ENCODE measurements around the gene FOXF1.

DNA sequence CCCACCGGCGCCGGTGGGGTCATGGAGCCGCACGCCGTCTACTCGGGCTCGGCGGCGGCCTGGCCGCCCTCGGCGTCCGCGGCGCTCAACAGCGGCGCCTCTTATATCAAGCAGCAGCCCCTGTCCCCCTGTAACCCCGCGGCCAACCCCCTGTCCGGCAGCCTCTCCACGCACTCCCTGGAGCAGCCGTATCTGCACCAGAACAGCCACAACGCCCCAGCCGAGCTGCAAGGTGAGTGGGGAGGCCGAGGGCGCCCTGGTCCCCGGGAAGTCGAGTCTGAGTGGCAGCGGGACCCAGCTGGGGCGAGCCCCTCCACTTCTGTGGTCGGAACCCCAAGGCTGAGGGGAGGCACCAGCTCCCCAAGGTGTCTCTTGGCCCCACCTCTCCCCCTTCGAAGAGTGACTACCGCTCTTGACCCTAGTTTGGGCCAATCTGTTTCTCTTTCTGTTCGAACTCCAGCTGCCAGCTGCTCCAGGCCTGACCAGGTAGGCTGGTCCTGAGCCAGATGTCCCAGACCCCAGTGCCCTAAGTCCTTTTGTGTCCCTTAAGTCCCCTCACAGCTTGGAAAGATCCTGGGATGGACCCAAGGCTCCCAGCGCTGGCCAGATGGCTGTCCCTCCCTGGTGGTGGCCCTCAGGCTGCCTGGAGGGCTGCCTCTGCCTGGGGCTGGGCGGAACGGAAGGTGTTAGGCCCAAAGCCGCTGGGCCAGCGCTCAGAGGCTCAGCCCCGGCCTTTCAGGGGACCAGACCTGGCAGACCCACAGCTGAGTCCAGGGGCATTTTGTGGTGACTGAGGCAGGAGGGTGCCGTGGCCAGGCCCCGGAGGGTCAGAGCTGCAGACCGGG is 1.2 kb downstream of the FOXF1 start:
- no peak for TF ChIP-seq POLR2A (IDR thresholded peaks at IDR 0.05)
- TF ChIP-seq, protein P1, sequence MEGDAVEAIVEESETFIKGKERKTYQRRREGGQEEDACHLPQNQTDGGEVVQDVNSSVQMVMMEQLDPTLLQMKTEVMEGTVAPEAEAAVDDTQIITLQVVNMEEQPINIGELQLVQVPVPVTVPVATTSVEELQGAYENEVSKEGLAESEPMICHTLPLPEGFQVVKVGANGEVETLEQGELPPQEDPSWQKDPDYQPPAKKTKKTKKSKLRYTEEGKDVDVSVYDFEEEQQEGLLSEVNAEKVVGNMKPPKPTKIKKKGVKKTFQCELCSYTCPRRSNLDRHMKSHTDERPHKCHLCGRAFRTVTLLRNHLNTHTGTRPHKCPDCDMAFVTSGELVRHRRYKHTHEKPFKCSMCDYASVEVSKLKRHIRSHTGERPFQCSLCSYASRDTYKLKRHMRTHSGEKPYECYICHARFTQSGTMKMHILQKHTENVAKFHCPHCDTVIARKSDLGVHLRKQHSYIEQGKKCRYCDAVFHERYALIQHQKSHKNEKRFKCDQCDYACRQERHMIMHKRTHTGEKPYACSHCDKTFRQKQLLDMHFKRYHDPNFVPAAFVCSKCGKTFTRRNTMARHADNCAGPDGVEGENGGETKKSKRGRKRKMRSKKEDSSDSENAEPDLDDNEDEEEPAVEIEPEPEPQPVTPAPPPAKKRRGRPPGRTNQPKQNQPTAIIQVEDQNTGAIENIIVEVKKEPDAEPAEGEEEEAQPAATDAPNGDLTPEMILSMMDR (IDR thresholded peaks at IDR 0.05): no peak

Data from heart left ventricle (tissue), 13 donors.